ENCODE measurements around the gene MRPL37.

MRPL37 gene

DNA sequence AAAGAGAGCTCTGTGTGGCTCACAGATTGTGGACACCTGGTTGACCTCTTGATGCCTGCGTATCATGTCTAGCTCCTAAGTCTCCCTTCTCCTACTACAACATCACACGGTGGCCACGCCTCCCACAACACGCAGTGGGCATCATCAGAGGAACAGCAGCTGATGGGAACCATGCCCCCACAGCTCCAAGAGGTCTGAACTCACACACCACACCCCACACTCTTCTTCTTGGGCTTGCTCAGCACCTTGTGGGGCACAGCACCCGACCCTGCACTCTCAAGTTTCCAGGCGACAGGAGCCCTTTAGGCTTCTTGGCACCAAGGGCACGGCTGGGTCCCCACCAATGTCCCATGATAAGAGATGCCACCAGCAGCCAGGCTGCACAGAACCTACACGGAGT is 28.4 kb upstream of the MRPL37 start:
- Histone ChIP-seq H3K27ac (ENCODE audit: insufficient read depth, low read length, poor library complexity, severe bottlenecking) (no peak overlapping the region), H3K9me3 (ENCODE audit: control insufficient read depth, low read length) (no peaks in the 10 kb centered on the region), H3K36me3 (ENCODE audit: control insufficient read depth, insufficient read depth, low read length) (no peaks in the 10 kb centered on the region), H3K4me3 (ENCODE audit: insufficient read depth, low read depth, low read length, poor library complexity, severe bottlenecking) (no peak overlapping the region), H3K27me3 (replicated peaks; ENCODE audit: control insufficient read depth, insufficient read depth, low read length, poor library complexity, severe bottlenecking) (no peaks in the 10 kb centered on the region), H3K4me1 (ENCODE audit: control insufficient read depth, insufficient read depth, low read length, poor library complexity, severe bottlenecking) (no peaks in the 10 kb centered on the region)
- DNase-seq = no peak

DNA sequence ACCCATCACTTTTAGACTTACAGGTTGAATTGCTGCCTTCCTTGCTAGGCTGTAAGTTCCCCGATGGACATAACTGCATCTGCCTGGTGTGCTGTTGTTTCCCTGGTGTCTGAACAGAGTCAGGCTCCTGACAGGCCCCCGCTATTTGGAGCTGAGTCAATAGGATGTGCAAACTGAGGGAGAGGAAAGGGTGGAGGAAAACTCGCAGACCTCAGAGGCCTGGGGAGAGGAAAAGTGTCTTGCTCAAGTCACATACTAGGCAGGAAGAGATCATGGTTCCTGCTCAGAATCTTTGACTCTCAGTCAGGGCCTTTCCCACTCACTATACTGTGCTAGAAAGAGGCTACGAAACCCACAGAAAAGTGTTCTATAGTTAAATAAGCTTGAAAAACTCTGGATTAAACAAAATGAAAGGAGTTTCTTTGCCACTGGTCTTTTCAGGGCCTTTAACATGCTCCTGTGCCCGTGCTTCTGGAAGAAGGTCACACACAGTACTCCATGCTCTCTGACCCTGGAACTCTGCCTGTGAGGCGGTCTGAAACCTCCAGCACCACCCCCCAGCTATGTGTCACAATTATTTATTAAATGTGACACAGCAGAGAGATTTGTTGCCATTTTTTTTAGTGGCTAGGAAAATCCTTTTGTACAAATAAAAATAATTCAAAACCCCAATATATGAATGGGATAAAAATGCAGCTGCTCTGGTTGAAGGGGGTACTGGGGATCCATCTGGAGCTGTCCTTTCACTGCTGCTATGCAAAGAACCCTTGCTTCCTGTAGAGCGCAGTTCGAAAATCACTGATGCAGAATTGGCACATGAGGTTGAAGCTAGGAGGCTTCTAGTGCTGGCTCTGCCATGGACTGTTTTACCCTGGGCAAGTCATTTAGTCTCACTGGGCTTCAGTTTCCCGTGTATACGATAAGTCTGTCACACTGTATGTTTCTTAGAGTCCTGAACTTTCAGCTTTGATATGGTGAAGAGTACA is 27.1 kb upstream of the MRPL37 start:
- no peak overlapping the region for H3K27ac ChIP-seq (ENCODE audit: insufficient read depth, low read length, poor library complexity, severe bottlenecking)
- H3K9me3 ChIP-seq (ENCODE audit: control insufficient read depth, low read length) = no peaks in the 10 kb centered on the region
- no peaks in the 10 kb centered on the region for H3K27me3 ChIP-seq (replicated peaks; ENCODE audit: control insufficient read depth, insufficient read depth, low read length, poor library complexity, severe bottlenecking)
- no peak overlapping the region for H3K4me3 ChIP-seq (ENCODE audit: insufficient read depth, low read depth, low read length, poor library complexity, severe bottlenecking)
- no peak for DNase-seq
- no peaks in the 10 kb centered on the region for H3K4me1 ChIP-seq (ENCODE audit: control insufficient read depth, insufficient read depth, low read length, poor library complexity, severe bottlenecking)
- H3K36me3 ChIP-seq (ENCODE audit: control insufficient read depth, insufficient read depth, low read length) = no peaks in the 10 kb centered on the region

DNA sequence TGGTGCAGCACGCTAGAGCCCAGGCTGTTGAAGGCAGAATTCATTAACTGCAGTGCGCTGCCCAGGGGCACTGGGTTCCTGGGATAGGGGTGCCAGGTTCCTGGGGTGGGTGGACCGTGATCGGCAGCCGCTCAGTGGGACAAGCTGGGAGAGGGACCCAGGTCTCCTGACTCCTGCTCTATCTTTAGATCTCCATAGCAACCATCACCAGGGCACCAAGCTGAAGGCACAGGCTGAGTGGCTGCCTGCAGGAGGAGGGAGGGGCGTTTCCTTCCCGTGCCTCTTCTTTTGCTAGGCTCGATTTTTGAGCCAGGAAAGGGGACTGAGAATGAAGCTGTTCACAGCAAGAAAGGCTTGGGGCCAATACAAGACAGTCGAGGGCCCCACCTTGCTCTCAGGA is 26.3 kb upstream of the MRPL37 start:
- no peak overlapping the region for H3K4me3 ChIP-seq (ENCODE audit: insufficient read depth, low read depth, low read length, poor library complexity, severe bottlenecking)
- H3K4me1 ChIP-seq (ENCODE audit: control insufficient read depth, insufficient read depth, low read length, poor library complexity, severe bottlenecking) = no peaks in the 10 kb centered on the region
- no peaks in the 10 kb centered on the region for H3K36me3 ChIP-seq (ENCODE audit: control insufficient read depth, insufficient read depth, low read length)
- no peaks in the 10 kb centered on the region for H3K27me3 ChIP-seq (replicated peaks; ENCODE audit: control insufficient read depth, insufficient read depth, low read length, poor library complexity, severe bottlenecking)
- H3K9me3 ChIP-seq (ENCODE audit: control insufficient read depth, low read length) = no peaks in the 10 kb centered on the region
- no peak overlapping the region for H3K27ac ChIP-seq (ENCODE audit: insufficient read depth, low read length, poor library complexity, severe bottlenecking)
- DNase-seq = no peak

DNA sequence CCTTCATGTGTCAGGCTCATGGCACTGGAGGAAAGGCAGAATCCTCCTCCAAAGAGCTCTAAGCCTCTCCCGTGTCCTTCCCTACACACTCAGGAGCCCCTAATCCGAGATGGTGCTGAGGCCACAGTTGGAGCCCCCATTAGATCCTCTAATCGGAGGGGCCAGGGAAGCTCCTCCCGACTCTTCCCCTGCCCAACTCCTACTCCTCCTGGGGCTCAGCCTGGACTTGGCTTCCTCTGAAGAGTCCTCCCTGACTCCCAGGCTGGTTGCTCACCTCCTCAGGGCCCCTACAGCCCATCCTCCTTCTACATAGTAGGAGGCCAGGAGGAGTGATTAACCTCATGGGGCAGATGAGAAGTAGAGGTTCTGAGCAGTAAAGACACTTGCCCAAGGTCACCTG is 25.9 kb upstream of the MRPL37 start:
- no peaks in the 10 kb centered on the region for H3K27me3 ChIP-seq (replicated peaks; ENCODE audit: control insufficient read depth, insufficient read depth, low read length, poor library complexity, severe bottlenecking)
- no peaks in the 10 kb centered on the region for H3K4me1 ChIP-seq (ENCODE audit: control insufficient read depth, insufficient read depth, low read length, poor library complexity, severe bottlenecking)
- H3K36me3 ChIP-seq (ENCODE audit: control insufficient read depth, insufficient read depth, low read length) = no peaks in the 10 kb centered on the region
- DNase-seq = no peak
- no peak overlapping the region for H3K4me3 ChIP-seq (ENCODE audit: insufficient read depth, low read depth, low read length, poor library complexity, severe bottlenecking)
- H3K9me3 ChIP-seq (ENCODE audit: control insufficient read depth, low read length) = no peaks in the 10 kb centered on the region
- H3K27ac ChIP-seq (ENCODE audit: insufficient read depth, low read length, poor library complexity, severe bottlenecking) = no peak overlapping the region

DNA sequence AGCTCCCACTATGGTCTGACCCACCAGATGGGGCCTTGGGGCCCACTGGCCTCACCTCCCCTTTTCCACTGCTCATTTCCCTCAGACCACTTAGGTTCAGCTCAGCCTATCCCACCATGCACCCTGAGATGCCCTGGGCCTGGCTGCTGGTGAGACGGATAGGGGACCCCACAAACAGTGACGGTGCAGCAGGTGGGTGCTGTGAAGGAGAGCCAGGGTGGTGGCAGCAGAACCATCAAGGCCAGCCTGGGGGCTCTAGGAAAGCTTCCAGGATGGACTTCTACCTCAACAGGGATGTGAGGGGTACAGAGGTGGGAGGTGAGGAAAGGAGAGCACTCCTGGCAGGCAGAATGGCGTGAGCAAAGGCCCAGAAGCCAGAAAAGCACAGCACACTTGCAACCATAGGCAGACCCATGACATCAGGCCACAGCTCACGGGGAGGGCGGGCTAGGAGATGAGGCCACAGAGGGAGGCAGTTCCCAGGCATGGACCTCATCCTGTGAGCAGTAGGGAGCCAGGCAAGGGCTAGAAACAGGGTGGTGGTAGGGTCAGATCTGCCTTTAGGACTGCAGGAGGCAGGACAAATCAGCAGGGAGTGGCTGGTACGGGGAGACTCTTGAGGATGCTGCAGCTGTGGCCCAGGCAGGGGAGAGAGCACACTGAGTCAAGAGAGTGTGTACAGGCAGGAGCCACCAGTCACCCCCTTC is 23.2 kb upstream of the MRPL37 start:
- H3K4me1 ChIP-seq (ENCODE audit: control insufficient read depth, insufficient read depth, low read length, poor library complexity, severe bottlenecking) = no peaks in the 10 kb centered on the region
- H3K36me3 ChIP-seq (ENCODE audit: control insufficient read depth, insufficient read depth, low read length) = no peaks in the 10 kb centered on the region
- no peaks in the 10 kb centered on the region for H3K27me3 ChIP-seq (replicated peaks; ENCODE audit: control insufficient read depth, insufficient read depth, low read length, poor library complexity, severe bottlenecking)
- H3K27ac ChIP-seq (ENCODE audit: insufficient read depth, low read length, poor library complexity, severe bottlenecking) = no peak overlapping the region
- no peak for DNase-seq
- H3K4me3 ChIP-seq (ENCODE audit: insufficient read depth, low read depth, low read length, poor library complexity, severe bottlenecking) = no peak overlapping the region
- H3K9me3 ChIP-seq (ENCODE audit: control insufficient read depth, low read length) = no peaks in the 10 kb centered on the region

DNA sequence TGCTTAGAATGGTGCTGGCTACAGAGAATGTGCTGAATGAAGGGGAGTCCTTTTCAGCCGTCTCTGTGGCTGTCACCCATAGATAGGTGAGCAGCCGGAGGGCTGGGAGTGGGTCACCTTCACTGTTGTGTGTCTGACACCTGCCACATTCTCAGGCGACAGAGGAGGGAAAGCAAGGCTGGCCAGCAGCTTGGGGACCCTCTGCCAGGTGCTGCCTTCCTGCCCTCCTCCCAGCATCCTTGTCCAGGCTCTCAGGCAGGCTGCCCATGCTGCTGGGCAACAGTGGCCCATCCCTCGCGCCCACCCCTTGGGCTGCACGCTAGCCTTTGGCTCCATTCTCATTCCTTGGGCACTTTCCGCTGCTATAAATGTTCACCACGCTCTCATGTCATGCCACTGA is 22.2 kb upstream of the MRPL37 start:
- no peak for DNase-seq
- no peaks in the 10 kb centered on the region for H3K36me3 ChIP-seq (ENCODE audit: control insufficient read depth, insufficient read depth, low read length)
- no peaks in the 10 kb centered on the region for H3K4me1 ChIP-seq (ENCODE audit: control insufficient read depth, insufficient read depth, low read length, poor library complexity, severe bottlenecking)
- no peak overlapping the region for H3K4me3 ChIP-seq (ENCODE audit: insufficient read depth, low read depth, low read length, poor library complexity, severe bottlenecking)
- no peaks in the 10 kb centered on the region for H3K9me3 ChIP-seq (ENCODE audit: control insufficient read depth, low read length)
- H3K27me3 ChIP-seq (replicated peaks; ENCODE audit: control insufficient read depth, insufficient read depth, low read length, poor library complexity, severe bottlenecking) = no peaks in the 10 kb centered on the region
- no peak overlapping the region for H3K27ac ChIP-seq (ENCODE audit: insufficient read depth, low read length, poor library complexity, severe bottlenecking)

DNA sequence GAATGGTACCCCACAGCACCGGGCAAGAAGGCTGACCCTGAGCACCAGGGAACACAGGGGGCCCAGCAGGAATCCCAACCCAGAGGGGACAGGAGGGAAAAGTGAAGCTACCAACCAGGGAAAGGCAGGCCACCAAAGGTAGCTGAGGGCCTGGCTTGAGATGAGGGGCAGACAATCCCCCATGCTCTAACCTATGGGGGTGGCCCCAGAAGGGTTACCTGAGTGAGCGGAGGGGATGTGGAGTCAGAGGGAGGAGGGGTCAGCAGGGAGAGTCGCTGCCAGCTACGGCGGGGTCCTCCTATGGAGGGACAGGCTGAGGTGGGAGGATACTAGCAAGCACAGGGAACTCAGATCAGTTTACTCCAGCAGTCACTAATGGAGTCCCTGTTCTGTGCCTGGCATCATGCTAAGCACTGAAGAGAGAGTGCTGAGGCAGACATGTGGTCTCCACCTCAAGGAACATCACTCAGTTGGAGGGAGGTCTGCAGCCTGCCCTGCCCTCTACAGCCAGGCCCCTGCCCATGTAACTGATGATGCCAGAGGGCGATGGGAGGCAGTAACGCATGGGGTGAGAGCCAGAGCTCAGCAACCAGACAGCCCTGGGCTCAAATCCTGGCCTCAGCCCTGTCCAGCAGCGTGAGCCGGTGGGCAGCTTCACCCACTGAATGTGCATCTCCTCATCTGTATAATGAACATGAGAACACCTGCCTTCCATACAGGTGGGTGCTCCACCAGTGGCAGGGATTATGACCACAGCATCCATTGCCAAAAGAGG is 21.5 kb upstream of the MRPL37 start:
- Histone ChIP-seq H3K4me3 (ENCODE audit: insufficient read depth, low read depth, low read length, poor library complexity, severe bottlenecking) (no peak overlapping the region), H3K36me3 (ENCODE audit: control insufficient read depth, insufficient read depth, low read length) (no peaks in the 10 kb centered on the region), H3K27ac (ENCODE audit: insufficient read depth, low read length, poor library complexity, severe bottlenecking) (no peak overlapping the region), H3K9me3 (ENCODE audit: control insufficient read depth, low read length) (no peaks in the 10 kb centered on the region), H3K27me3 (replicated peaks; ENCODE audit: control insufficient read depth, insufficient read depth, low read length, poor library complexity, severe bottlenecking) (no peaks in the 10 kb centered on the region), H3K4me1 (ENCODE audit: control insufficient read depth, insufficient read depth, low read length, poor library complexity, severe bottlenecking) (no peaks in the 10 kb centered on the region)
- no peak for DNase-seq

DNA sequence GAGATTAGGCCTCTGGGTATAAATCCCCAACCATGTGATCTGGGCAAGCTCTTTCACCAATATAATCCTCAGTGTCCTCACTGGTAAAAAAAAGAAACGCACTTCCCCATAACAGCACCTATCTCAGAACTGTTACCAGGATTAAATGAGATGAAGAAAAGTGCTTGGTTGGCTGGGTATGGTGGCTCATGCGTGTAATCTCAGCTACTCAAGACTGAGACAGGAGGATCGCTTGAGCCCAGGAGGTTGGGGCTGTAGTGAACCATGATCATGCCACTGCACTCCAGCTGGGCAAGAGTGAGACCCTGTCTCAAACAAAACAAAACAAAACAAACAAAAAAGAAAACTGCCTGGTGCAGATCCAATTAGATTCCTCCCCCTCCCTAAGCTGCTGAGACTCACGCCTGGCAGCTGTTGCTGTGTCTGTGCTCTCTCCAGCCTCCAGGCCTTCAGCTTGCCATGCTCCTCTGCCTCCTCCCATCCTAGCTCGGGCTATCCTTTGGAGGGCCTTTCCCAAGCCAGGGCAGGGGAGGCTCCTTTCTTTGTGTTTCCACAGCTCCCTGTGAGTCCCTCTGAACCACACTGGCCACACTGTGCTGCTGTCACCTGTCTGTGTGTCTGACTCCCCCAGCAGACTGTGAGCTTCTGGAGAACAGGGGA is 19.1 kb upstream of the MRPL37 start:
- Histone ChIP-seq H3K4me3 (ENCODE audit: insufficient read depth, low read depth, low read length, poor library complexity, severe bottlenecking) (no peak overlapping the region), H3K36me3 (ENCODE audit: control insufficient read depth, insufficient read depth, low read length) (no peaks in the 10 kb centered on the region), H3K9me3 (ENCODE audit: control insufficient read depth, low read length) (no peaks in the 10 kb centered on the region), H3K27me3 (replicated peaks; ENCODE audit: control insufficient read depth, insufficient read depth, low read length, poor library complexity, severe bottlenecking) (no peaks in the 10 kb centered on the region), H3K4me1 (ENCODE audit: control insufficient read depth, insufficient read depth, low read length, poor library complexity, severe bottlenecking) (no peaks in the 10 kb centered on the region), H3K27ac (ENCODE audit: insufficient read depth, low read length, poor library complexity, severe bottlenecking) (no peak overlapping the region)
- DNase-seq = no peak

DNA sequence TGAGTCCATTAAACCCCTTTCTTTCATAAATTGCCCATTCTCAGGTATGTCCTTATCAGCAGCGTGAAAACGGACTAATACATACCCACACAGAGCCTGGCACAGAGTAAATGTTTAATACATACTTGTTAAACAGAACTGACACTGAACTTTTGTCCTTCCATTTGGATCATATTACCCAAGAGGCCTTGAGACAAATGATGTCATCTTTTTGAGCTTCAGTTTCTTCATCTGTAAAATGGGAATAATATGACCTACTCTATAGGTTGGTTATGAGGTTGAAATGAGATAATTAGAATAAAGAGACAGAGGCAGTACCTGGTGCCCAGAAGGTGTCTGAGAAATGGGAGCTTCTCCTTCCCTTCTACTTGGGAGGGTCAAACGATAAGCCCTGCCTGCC is 13.9 kb upstream of the MRPL37 start:
- Histone ChIP-seq H3K9me3 (ENCODE audit: control insufficient read depth, low read length) (no peaks in the 10 kb centered on the region), H3K27ac (ENCODE audit: insufficient read depth, low read length, poor library complexity, severe bottlenecking) (no peak overlapping the region), H3K27me3 (replicated peaks; ENCODE audit: control insufficient read depth, insufficient read depth, low read length, poor library complexity, severe bottlenecking) (no peaks in the 10 kb centered on the region), H3K36me3 (ENCODE audit: control insufficient read depth, insufficient read depth, low read length) (no peaks in the 10 kb centered on the region), H3K4me1 (ENCODE audit: control insufficient read depth, insufficient read depth, low read length, poor library complexity, severe bottlenecking) (no peaks in the 10 kb centered on the region), H3K4me3 (ENCODE audit: insufficient read depth, low read depth, low read length, poor library complexity, severe bottlenecking) (no peak overlapping the region)
- DNase-seq = no peak

All from effector memory CD4-positive, alpha-beta T cell (primary cell).